H1 (cell line): ENCODE results near the gene ANK2. TPM values are rescaled to one million over a fixed set of nuclear protein-coding genes. Genes with fewer than 3 reads are reported as not detected.

Experiments used
- ASH2L ChIP-seq: fragments of 200-600, 300-600 bp; sonication (generic); IDR thresholded peaks from one replicate; pipeline ENCODE4 v1.7.1; 2017; ENCODE audit warnings: low read length
- CHD7 ChIP-seq: fragments of 300-600 bp; sonication (generic); IDR thresholded peaks from 2 replicates; pipeline ENCODE4 v1.7.1; 2012; ENCODE audit warnings: low read length, moderate library complexity, mild to moderate bottlenecking, inconsistent platforms; ENCODE audit not compliant: insufficient replicate concordance
- SP2 ChIP-seq: IDR thresholded peaks from 2 replicates; pipeline ENCODE4 v1.6.1; 2012; ENCODE audit warnings: mild to moderate bottlenecking, low read length, inconsistent platforms
- polyA plus RNA-seq, 7 experiments: library from polyadenylated mRNA; depleted of rRNA in 3 of 7; stranded (reverse) in 5 of 7; unstranded in 2 of 7; fragments of >200 nt in 5 of 7; fragments of 200-250 nt in 2 of 7; gene quantifications; 1 replicate in 5 of 7; 2 replicates in 1 of 7; 4 replicates in 1 of 7; pipeline versions ENCODE4 v1.2.1 to v1.2.3, GENCODE V29; 2011 to 2013; ENCODE audit warnings: missing spikeins in 2 of 7, mixed read lengths in 2 of 7
- total RNA-seq: library from RNA; stranded (reverse); fragmentation: NEBNext Ultra II Directional; extraction: Animal tissue kit (Norgen Biotek cat#: 25700); gene quantifications from 2 replicates; pipeline ENCODE4 v1.2.1, GENCODE V29; 2021

The ANK2 gene
- total and polyA plus RNA-seq, 2 of the 8 experiments (the other 6 are each of a cell fraction or from before 2014, with no cell fraction given): 14.2 to 35.1 TPM

- TF ChIP-seq CHD7: no peak
- no peak for TF ChIP-seq ASH2L
- no peak for TF ChIP-seq SP2
- TF ChIP-seq, all 59 proteins: peak for 0
Measured at GRCh38 chr4:113069212-113069892, 19.9 kb downstream of the ANK2 start (continued).
